GM10266 (cell line): Measurements from ENCODE around the gene CNR1.

Experiments
- DNase-seq: peaks from one replicate; pipeline ENCODE4 v3.0.0; 2012; ENCODE audit errors: extremely low spot score
- CTCF ChIP-seq: IDR thresholded peaks from 2 replicates; pipeline ENCODE4 v1.5.1; 2012; ENCODE audit warnings: mild to moderate bottlenecking, low read depth; ENCODE audit not compliant: control insufficient read depth, insufficient read depth; ENCODE audit errors: missing control alignments

The CNR1 gene

GRCh38 chr6:88143421-88144157 is 22.6 kb downstream of the CNR1 start:
- DNase-seq, result no peak
- TF ChIP-seq CTCF, result no peak

GRCh38 chr6:88142297-88142668 is 23.9 kb downstream of the CNR1 start:
- TF ChIP-seq CTCF, result no peak
- no peak for DNase-seq

GRCh38 chr6:88141561-88142296 is 24.4 kb downstream of the CNR1 start:
- no peak for TF ChIP-seq CTCF
- peak; percentile 32 for DNase-seq

- DNase-seq, result no peak
- no peak for TF ChIP-seq CTCF
These were observed 28.2 kb downstream of the CNR1 start for GRCh38 chr6:88137915-88138314.

- DNase-seq, result peak; percentile 25
- no peak for TF ChIP-seq CTCF
These were observed 30.5 kb downstream of the CNR1 start for GRCh38 chr6:88135578-88136114.

- no peak for DNase-seq
- no peak for TF ChIP-seq CTCF
These were observed 31.6 kb downstream of the CNR1 start for GRCh38 chr6:88134575-88134974.

GRCh38 chr6:88133718-88134117 is 32.4 kb downstream of the CNR1 start:
- no peak for TF ChIP-seq CTCF
- DNase-seq, result no peak
